SK-N-SH (cell line): ENCODE data around the gene RAI1.

Experiments
- CHD2 ChIP-seq: fragments of 150-350 bp; IDR thresholded peaks from 2 replicates; pipeline ENCODE4 v1.6.1; 2018; ENCODE audit warnings: low read length; ENCODE audit not compliant: partially characterized antibody
- EP300 ChIP-seq, 2 experiments: IDR thresholded peaks; 2 replicates each; pipeline versions ENCODE4 v1.4.0 to v1.6.1; 2012; ENCODE audit warnings: borderline replicate concordance in 1 of 2, low read depth in 1 of 2, low read length in 1 of 2
- FOXM1 ChIP-seq: IDR thresholded peaks from 2 replicates; pipeline ENCODE4 v1.4.0; 2012; ENCODE audit warnings: low read depth, mild to moderate bottlenecking
- POLR2AphosphoS5 ChIP-seq: IDR thresholded peaks from 2 replicates; pipeline ENCODE4 v1.6.1; 2012; ENCODE audit warnings: low read depth, low read length
- RFX5 ChIP-seq: IDR thresholded peaks from 2 replicates; pipeline ENCODE4 v1.6.1; 2012; ENCODE audit warnings: mild to moderate bottlenecking, improper control_type of control experiment, low read length
- RXRA ChIP-seq: IDR thresholded peaks from 2 replicates; pipeline ENCODE4 v1.4.0; 2012; ENCODE audit warnings: low read depth, mild to moderate bottlenecking, borderline replicate concordance
- SMC3 ChIP-seq: IDR thresholded peaks from 2 replicates; pipeline ENCODE4 v1.6.1; 2012; ENCODE audit warnings: low read depth, low read length, improper control_type of control experiment
- TF ChIP-seq, protein P1 (sequence below): fragments of 200-600 bp; sonication (generic); IDR thresholded peaks from 2 replicates; pipeline ENCODE4 v1.6.1; 2017; ENCODE audit warnings: antibody characterized with exemption, mild to moderate bottlenecking, moderate library complexity
- TF ChIP-seq, protein P2 (sequence below): IDR thresholded peaks from 2 replicates; pipeline ENCODE4; 2012
- TF ChIP-seq, protein P3 (sequence below): IDR thresholded peaks from 2 replicates; pipeline ENCODE4 v1.4.0; 2012; ENCODE audit warnings: low read depth

DNA sequence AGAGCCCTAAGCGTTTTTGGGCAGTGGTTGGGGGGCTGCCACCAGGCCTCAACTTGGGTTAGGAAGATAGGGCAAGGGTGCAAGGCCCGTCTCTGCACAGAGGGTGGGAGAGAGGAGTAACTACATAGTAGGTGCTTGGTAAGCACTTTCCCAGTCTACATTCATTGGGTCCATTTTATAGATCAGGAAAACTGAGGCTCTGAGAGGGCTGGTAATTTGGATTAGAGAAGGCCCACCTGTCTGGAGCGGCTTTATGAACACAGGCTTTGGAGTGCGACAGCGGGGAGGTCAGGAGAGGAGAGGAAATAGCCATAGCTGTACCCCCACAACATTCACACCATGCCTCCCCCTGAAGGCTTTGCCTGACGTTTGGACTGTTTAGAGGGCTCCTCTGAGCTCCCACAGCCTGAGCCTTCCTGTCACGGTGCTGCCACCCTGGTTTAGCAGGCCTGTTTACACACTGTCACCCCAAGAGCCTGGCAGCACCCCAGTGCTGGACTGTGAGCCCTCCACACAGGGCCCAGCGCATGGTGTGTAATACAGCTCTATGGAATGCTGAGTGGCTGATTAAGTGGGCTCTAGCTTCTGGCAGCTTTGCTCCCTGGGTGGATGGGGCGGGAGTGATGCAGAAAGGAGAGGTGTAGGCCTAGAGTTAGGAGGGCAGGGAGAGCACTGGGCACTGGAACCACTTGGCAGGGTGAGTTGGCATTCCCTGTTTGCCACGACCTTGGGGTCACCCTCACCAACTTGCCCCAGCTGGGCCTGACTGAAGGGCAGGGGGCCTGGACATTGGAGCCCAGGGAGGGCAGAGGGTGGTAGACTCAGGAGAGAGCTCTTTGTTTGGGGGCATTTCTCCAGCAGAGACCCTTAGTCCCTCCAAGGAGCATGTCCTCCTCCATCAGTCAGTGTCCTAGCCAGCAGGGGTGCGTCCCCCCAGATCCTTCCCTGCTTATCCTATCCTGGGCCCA lies 73.7 kb downstream of the RAI1 start:
- TF ChIP-seq, protein P1, sequence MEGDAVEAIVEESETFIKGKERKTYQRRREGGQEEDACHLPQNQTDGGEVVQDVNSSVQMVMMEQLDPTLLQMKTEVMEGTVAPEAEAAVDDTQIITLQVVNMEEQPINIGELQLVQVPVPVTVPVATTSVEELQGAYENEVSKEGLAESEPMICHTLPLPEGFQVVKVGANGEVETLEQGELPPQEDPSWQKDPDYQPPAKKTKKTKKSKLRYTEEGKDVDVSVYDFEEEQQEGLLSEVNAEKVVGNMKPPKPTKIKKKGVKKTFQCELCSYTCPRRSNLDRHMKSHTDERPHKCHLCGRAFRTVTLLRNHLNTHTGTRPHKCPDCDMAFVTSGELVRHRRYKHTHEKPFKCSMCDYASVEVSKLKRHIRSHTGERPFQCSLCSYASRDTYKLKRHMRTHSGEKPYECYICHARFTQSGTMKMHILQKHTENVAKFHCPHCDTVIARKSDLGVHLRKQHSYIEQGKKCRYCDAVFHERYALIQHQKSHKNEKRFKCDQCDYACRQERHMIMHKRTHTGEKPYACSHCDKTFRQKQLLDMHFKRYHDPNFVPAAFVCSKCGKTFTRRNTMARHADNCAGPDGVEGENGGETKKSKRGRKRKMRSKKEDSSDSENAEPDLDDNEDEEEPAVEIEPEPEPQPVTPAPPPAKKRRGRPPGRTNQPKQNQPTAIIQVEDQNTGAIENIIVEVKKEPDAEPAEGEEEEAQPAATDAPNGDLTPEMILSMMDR: no peak
- TF ChIP-seq, protein P2, sequence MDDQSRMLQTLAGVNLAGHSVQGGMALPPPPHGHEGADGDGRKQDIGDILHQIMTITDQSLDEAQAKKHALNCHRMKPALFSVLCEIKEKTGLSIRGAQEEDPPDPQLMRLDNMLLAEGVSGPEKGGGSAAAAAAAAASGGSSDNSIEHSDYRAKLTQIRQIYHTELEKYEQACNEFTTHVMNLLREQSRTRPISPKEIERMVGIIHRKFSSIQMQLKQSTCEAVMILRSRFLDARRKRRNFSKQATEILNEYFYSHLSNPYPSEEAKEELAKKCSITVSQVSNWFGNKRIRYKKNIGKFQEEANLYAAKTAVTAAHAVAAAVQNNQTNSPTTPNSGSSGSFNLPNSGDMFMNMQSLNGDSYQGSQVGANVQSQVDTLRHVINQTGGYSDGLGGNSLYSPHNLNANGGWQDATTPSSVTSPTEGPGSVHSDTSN: no peak
- TF ChIP-seq RFX5 (no peak), FOXM1 (no peak), SMC3 (no peak), CHD2 (no peak), POLR2AphosphoS5 (no peak), RXRA (no peak), EP300 (IDR thresholded peaks at IDR 0.05; ENCODE audit: borderline replicate concordance in 1 of 2, low read depth in 1 of 2, low read length in 1 of 2) (no peak)
- TF ChIP-seq, protein P3, sequence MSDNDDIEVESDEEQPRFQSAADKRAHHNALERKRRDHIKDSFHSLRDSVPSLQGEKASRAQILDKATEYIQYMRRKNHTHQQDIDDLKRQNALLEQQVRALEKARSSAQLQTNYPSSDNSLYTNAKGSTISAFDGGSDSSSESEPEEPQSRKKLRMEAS: no peak
